HepG2 (cell line): Measurements from ENCODE around the gene IGF2BP1.
A peak's percentile ranks its signal among the peaks of the same experiment; 100 is the strongest.

Experiments
- ARID5B ChIP-seq: IDR thresholded peaks from 2 replicates; pipeline ENCODE4 v1.4.0; 2020; ENCODE audit warnings: mild to moderate bottlenecking, missing genetic modification reagents
- BHLHE40 ChIP-seq: IDR thresholded peaks from 2 replicates; pipeline ENCODE4 v1.6.1; 2011; ENCODE audit warnings: low read length, improper control_type of control experiment
- CEBPB ChIP-seq: IDR thresholded peaks from 2 replicates; pipeline ENCODE4 v1.6.1; 2011; ENCODE audit warnings: low read depth, low read length, improper control_type of control experiment, borderline replicate concordance
- CTCF ChIP-seq: sonication (generic); formaldehyde crosslinking; IDR thresholded peaks from 2 replicates; pipeline ENCODE4 v1.5.0; 2020; ENCODE audit warnings: mild to moderate bottlenecking, missing genetic modification reagents, moderate library complexity
- HMG20A ChIP-seq: IDR thresholded peaks from 2 replicates; pipeline ENCODE4 v1.6.1; 2016; ENCODE audit warnings: borderline replicate concordance
- RAD51 ChIP-seq: fragments of 450-650 bp; IDR thresholded peaks from 2 replicates; pipeline ENCODE4 v1.6.1; 2016; ENCODE audit warnings: borderline replicate concordance
- SP2 ChIP-seq: sonication (generic); formaldehyde crosslinking; IDR thresholded peaks from 2 replicates; pipeline ENCODE4 v1.5.1; 2020; ENCODE audit warnings: mild to moderate bottlenecking, missing genetic modification reagents
- TEAD2 ChIP-seq: sonication (generic); formaldehyde crosslinking; IDR thresholded peaks from 2 replicates; pipeline ENCODE4 v1.9.0; 2021; ENCODE audit warnings: missing genetic modification reagents
- ZBTB4 ChIP-seq: sonication (generic); formaldehyde crosslinking; IDR thresholded peaks from 2 replicates; pipeline ENCODE4 v1.4.0; 2020; ENCODE audit warnings: missing genetic modification reagents, mild to moderate bottlenecking, borderline replicate concordance
- ZFP37 ChIP-seq: sonication (generic); formaldehyde crosslinking; IDR thresholded peaks from 2 replicates; pipeline ENCODE4 v1.4.0; 2020; ENCODE audit warnings: missing genetic modification reagents, borderline replicate concordance
- ZNF33A ChIP-seq: sonication (generic); formaldehyde crosslinking; IDR thresholded peaks from 2 replicates; pipeline ENCODE4 v1.5.1; 2020; ENCODE audit warnings: missing genetic modification reagents, mild to moderate bottlenecking, moderate library complexity, borderline replicate concordance
- ZNF550 ChIP-seq: sonication (generic); formaldehyde crosslinking; IDR thresholded peaks from 2 replicates; pipeline ENCODE4 v1.4.0; 2020; ENCODE audit warnings: mild to moderate bottlenecking, missing genetic modification reagents, borderline replicate concordance
- TF ChIP-seq, protein P1 (sequence below): sonication (generic); formaldehyde crosslinking; IDR thresholded peaks from 2 replicates; pipeline ENCODE4 v1.4.0; 2020; ENCODE audit warnings: missing genetic modification reagents, mild to moderate bottlenecking, borderline replicate concordance

- TF ChIP-seq ZNF33A (CRISPR knock-in tag) = no peak
- TF ChIP-seq CEBPB = no peak
- TF ChIP-seq CTCF = peak; percentile 26; the same call in 1 of the 2 replicates
- no peak for TF ChIP-seq ZNF550 (CRISPR knock-in tag)
- TF ChIP-seq ZBTB4 (CRISPR knock-in tag) = no peak
- no peak for TF ChIP-seq RAD51
- TF ChIP-seq HMG20A (CRISPR knock-in tag) = no peak
- TF ChIP-seq ZFP37 (CRISPR knock-in tag) = no peak
- peak; percentile 36; the same call in 1 of the 2 replicates for TF ChIP-seq ARID5B
- no peak for TF ChIP-seq SP2 (CRISPR knock-in tag)
- TF ChIP-seq BHLHE40 = no peak
- TF ChIP-seq, protein P1, sequence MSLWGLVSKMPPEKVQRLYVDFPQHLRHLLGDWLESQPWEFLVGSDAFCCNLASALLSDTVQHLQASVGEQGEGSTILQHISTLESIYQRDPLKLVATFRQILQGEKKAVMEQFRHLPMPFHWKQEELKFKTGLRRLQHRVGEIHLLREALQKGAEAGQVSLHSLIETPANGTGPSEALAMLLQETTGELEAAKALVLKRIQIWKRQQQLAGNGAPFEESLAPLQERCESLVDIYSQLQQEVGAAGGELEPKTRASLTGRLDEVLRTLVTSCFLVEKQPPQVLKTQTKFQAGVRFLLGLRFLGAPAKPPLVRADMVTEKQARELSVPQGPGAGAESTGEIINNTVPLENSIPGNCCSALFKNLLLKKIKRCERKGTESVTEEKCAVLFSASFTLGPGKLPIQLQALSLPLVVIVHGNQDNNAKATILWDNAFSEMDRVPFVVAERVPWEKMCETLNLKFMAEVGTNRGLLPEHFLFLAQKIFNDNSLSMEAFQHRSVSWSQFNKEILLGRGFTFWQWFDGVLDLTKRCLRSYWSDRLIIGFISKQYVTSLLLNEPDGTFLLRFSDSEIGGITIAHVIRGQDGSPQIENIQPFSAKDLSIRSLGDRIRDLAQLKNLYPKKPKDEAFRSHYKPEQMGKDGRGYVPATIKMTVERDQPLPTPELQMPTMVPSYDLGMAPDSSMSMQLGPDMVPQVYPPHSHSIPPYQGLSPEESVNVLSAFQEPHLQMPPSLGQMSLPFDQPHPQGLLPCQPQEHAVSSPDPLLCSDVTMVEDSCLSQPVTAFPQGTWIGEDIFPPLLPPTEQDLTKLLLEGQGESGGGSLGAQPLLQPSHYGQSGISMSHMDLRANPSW (CRISPR knock-in tag) = no peak
- no peak for TF ChIP-seq TEAD2 (CRISPR knock-in tag)
These were observed 6.6 kb downstream of the IGF2BP1 start for GRCh38 chr17:49003557-49004511.
